Sigmoid colon (tissue), 7 donors: ENCODE results near the gene SLC37A3. TPM values are rescaled to one million over a fixed set of nuclear protein-coding genes. Genes with fewer than 3 reads are reported as not detected.
A peak's percentile ranks its signal among the peaks of the same experiment; 100 is the strongest.

Source experiments
- DNase-seq: peaks from one replicate; pipeline ENCODE4 v3.0.0-alpha.2; 2019
- H3K27ac ChIP-seq, 4 donors: fragments of 200-600 bp; sonication (generic); one replicate each; pipeline ENCODE4 v1.5.1; 2016 to 2019; ENCODE audit warnings: mild to moderate bottlenecking in 1 of 4
- H3K27me3 ChIP-seq, 3 donors: fragments of 200-600 bp; sonication (generic); one replicate each; pipeline ENCODE4 v1.5.1; 2019; ENCODE audit warnings: mild to moderate bottlenecking in 1 of 3
- H3K36me3 ChIP-seq, 4 donors: fragments of 200-600 bp; sonication (generic); one replicate each; pipeline ENCODE4 v1.5.1; 2016 to 2019
- H3K4me1 ChIP-seq, 4 donors: fragments of 200-600 bp; sonication (generic); one replicate each; pipeline ENCODE4 v1.5.1; 2017 to 2019
- H3K4me3 ChIP-seq, 4 donors: fragments of 200-600 bp; sonication (generic); one replicate each; pipeline ENCODE4 v1.5.1; 2017 to 2019; ENCODE audit warnings: mild to moderate bottlenecking in 2 of 4, moderate library complexity in 1 of 4
- H3K9me3 ChIP-seq, 4 donors: fragments of 200-600 bp in 3 of 4; sonication (generic) in 3 of 4; one replicate each; pipeline versions ENCODE4 v1.5.1 to v1.6.1; 2013 to 2019
- EP300 ChIP-seq, 4 donors: sonication (generic); formaldehyde crosslinking; IDR thresholded peaks; one replicate each; pipeline ENCODE4 v1.6.1; 2017; ENCODE audit warnings: antibody characterized with exemption in 4 of 4
- POLR2A ChIP-seq, 2 donors: fragments of 450-650 bp; IDR thresholded peaks; one replicate each; pipeline ENCODE4 v1.6.1; 2016; ENCODE audit warnings: antibody characterized with exemption in 2 of 2, mild to moderate bottlenecking in 2 of 2, moderate library complexity in 2 of 2
- POLR2AphosphoS5 ChIP-seq, 4 donors: sonication (generic); formaldehyde crosslinking; IDR thresholded peaks; one replicate each; pipeline ENCODE4 v1.6.1; 2017; ENCODE audit warnings: antibody characterized with exemption in 4 of 4
- WGBS, 2 donors: extraction: QIAGEN DNeasy Blood & Tissue Kit; methylation state at CpG; one replicate each; pipeline ENCODE4 v1.1.7; 2013; 5-methylcytosine and 5-hydroxymethylcytosine counted together
- intact Hi-C: fragments of 100-400 bp; cut with DNase I; formaldehyde crosslinking; loops from one replicate; pipeline ENCODE4 v1.15.1; 2023
- polyA plus RNA-seq, 3 donors: library from polyadenylated mRNA; stranded (reverse); fragments of 200-250 nt; gene quantifications; one replicate each; pipeline ENCODE4 v1.2.3, GENCODE V29; 2013
- total RNA-seq, 4 donors: library from RNA; depleted of rRNA; stranded (reverse); fragments of >200 nt; gene quantifications; one replicate each; pipeline ENCODE4 v1.1.0, GENCODE V29; 2016
- TF ChIP-seq, protein P1 (sequence below), 4 experiments: fragments of 450-650 bp in 3 of 4; fragments of 200-600 bp in 1 of 4; IDR thresholded peaks; one replicate each; pipeline ENCODE4 v1.5.1; 2016 to 2019; ENCODE audit warnings: antibody characterized with exemption in 4 of 4, mild to moderate bottlenecking in 3 of 4, moderate library complexity in 2 of 4
- donor health status: healthy with polysubstance abuse.
- donor health status: Bipolar disorder and iron deficiency.
- donor health status: healthy.

SLC37A3 gene
- total RNA-seq (100 to 1,000 TPM in 1 of 4 donors, 10 to 100 TPM in 3; 54.6 to 109 (median 67.0) TPM), polyA plus RNA-seq (10 to 100 TPM; 12.3 to 23.0 (median 13.8) TPM)

- Histone ChIP-seq H3K9me3 (no peaks in the 10 kb centered on the region), H3K4me3 (peak within 1 kb of the TSS; percentile 85 to 100 (median 99)), H3K4me1 (peaks cover 0 to 16% (median 11%) of the 10 kb centered on the region in 4 donors), H3K27me3 (peaks cover 0 to 17% (median 0%) of the 10 kb centered on the region in 3 donors), H3K27ac (peak within 1 kb of the TSS; percentile 89 to 97 (median 92)), H3K36me3 (no peaks in the 10 kb centered on the region)
- peak; percentile 55 for TF ChIP-seq POLR2A (IDR thresholded peaks at IDR 0.05)
- TF ChIP-seq, protein P1, sequence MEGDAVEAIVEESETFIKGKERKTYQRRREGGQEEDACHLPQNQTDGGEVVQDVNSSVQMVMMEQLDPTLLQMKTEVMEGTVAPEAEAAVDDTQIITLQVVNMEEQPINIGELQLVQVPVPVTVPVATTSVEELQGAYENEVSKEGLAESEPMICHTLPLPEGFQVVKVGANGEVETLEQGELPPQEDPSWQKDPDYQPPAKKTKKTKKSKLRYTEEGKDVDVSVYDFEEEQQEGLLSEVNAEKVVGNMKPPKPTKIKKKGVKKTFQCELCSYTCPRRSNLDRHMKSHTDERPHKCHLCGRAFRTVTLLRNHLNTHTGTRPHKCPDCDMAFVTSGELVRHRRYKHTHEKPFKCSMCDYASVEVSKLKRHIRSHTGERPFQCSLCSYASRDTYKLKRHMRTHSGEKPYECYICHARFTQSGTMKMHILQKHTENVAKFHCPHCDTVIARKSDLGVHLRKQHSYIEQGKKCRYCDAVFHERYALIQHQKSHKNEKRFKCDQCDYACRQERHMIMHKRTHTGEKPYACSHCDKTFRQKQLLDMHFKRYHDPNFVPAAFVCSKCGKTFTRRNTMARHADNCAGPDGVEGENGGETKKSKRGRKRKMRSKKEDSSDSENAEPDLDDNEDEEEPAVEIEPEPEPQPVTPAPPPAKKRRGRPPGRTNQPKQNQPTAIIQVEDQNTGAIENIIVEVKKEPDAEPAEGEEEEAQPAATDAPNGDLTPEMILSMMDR (IDR thresholded peaks at IDR 0.05), result peak in 1 of 4 experiments; percentile 28
- peak; percentile 83 to 97 (median 94) for TF ChIP-seq POLR2AphosphoS5 (IDR thresholded peaks at IDR 0.05)
- TF ChIP-seq EP300 (IDR thresholded peaks at IDR 0.05), result no peak
- WGBS, 2 donors, result 1% methylated on average over 66 of the region's 66 CpGs
- peak; percentile 93 for DNase-seq
- intact Hi-C loops, result loop anchor here (2.0 kb wide), 1 partner anchor 221 kb away; the partner anchor contains the start of gene KDM7A
Observed at GRCh38 chr7:140397784-140398750, at the start of gene SLC37A3. Gene SLC37A3, minus strand, starts transcription at chr7:140398530. Its CDS starts 16,004 bp downstream, at chr7:140382526.

GRCh38 chr7:140447841-140448240 lies 49.5 kb upstream of the SLC37A3 start:
- intact Hi-C loops, result no loop called here
- Histone ChIP-seq H3K27ac (no peak overlapping the region), H3K4me3 (no peak overlapping the region), H3K36me3 (peaks cover 2 to 5% (median 3%) of the 10 kb centered on the region in 4 donors), H3K9me3 (no peaks in the 10 kb centered on the region), H3K4me1 (no peaks in the 10 kb centered on the region), H3K27me3 (no peaks in the 10 kb centered on the region)
- TF ChIP-seq POLR2AphosphoS5 (IDR thresholded peaks at IDR 0.05) (no peak), EP300 (IDR thresholded peaks at IDR 0.05) (no peak)
- TF ChIP-seq, protein P1 (IDR thresholded peaks at IDR 0.05), result no peak
- WGBS, 2 donors, result 75 to 90% methylated on average over 7 of the region's 7 CpGs
- DNase-seq, result peak; percentile 5

- TF ChIP-seq, protein P1 (IDR thresholded peaks at IDR 0.05), result no peak
- TF ChIP-seq EP300 (IDR thresholded peaks at IDR 0.05) (no peak), POLR2A (IDR thresholded peaks at IDR 0.05) (no peak), POLR2AphosphoS5 (IDR thresholded peaks at IDR 0.05) (no peak)
- 88 to 96% methylated on average over 11 of the region's 11 CpGs for WGBS, 2 donors
- H3K27me3 ChIP-seq, result no peaks in the 10 kb centered on the region
- peaks cover 0 to 2% (median 0%) of the 10 kb centered on the region in 4 donors for H3K36me3 ChIP-seq
- peak; percentile 48 for DNase-seq
- H3K4me3 ChIP-seq, result no peak overlapping the region
- no peaks in the 10 kb centered on the region for H3K4me1 ChIP-seq
- no peak overlapping the region for H3K27ac ChIP-seq
- intact Hi-C loops, result no loop called here
- H3K9me3 ChIP-seq, result no peaks in the 10 kb centered on the region
Observed at GRCh38 chr7:140446467-140446866, 48.1 kb upstream of the SLC37A3 start.

DNA sequence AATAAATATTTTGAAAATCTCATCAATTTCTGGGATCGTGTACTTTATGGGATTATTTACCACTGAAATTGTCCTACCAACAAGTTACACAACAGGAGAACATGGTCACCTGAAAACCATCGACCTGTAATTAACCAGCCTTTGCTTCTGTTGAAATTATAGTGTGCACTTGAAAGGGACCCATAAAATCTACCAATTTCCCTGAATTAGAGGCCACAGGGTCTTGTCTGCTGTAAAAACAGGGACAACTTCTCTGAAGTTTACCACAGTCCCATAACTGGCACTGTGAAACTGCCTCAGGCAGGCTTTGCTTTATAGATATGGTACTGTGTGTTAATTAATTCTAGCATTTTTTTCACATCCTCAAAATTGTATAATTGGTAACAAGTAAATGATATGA lies 43.2 kb upstream of the SLC37A3 start:
- 43 to 75% methylated on average over 2 of the region's 2 CpGs for WGBS, 2 donors
- intact Hi-C loops, result no loop called here
- Histone ChIP-seq H3K36me3 (no peaks in the 10 kb centered on the region), H3K4me1 (no peaks in the 10 kb centered on the region), H3K9me3 (no peaks in the 10 kb centered on the region), H3K4me3 (no peak overlapping the region), H3K27ac (no peak overlapping the region), H3K27me3 (no peaks in the 10 kb centered on the region)
- no peak for DNase-seq
- TF ChIP-seq, protein P1 (IDR thresholded peaks at IDR 0.05), result no peak
- TF ChIP-seq EP300 (IDR thresholded peaks at IDR 0.05) (no peak), POLR2AphosphoS5 (IDR thresholded peaks at IDR 0.05) (no peak), POLR2A (IDR thresholded peaks at IDR 0.05) (no peak)
